C4-2B (cell line): ENCODE data around the gene RAP2B.

ENCODE experiments used
- ZFX ChIP-seq: fragments of 450-650 bp; IDR thresholded peaks from 2 replicates; pipeline ENCODE4 v1.6.1; 2017
- TF ChIP-seq, protein P1 (sequence below): fragments of 450-650 bp; conservative IDR thresholded peaks from 2 replicates; pipeline ENCODE4 v1.5.1; 2017; ENCODE audit warnings: mild to moderate bottlenecking

DNA sequence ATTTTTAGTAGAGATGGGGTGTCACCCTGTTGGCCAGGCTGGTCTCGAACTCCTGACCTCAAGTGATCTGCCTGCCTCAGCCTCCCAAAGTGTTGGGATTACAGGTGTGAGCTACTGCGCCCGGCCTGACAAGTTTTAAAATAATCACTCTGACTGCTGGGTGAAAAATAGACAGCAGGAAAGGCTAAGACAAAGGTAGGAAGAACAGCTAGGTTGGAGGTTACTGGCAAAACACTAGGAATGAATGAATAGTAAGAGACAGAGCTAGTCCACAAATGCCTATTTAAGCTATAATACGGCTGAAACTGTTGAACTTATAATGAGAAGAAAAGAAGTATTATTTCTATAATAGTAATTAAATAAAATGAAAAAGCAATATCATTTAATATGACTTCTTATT, 46.7 kb upstream of the RAP2B start:
- TF ChIP-seq, protein P1, sequence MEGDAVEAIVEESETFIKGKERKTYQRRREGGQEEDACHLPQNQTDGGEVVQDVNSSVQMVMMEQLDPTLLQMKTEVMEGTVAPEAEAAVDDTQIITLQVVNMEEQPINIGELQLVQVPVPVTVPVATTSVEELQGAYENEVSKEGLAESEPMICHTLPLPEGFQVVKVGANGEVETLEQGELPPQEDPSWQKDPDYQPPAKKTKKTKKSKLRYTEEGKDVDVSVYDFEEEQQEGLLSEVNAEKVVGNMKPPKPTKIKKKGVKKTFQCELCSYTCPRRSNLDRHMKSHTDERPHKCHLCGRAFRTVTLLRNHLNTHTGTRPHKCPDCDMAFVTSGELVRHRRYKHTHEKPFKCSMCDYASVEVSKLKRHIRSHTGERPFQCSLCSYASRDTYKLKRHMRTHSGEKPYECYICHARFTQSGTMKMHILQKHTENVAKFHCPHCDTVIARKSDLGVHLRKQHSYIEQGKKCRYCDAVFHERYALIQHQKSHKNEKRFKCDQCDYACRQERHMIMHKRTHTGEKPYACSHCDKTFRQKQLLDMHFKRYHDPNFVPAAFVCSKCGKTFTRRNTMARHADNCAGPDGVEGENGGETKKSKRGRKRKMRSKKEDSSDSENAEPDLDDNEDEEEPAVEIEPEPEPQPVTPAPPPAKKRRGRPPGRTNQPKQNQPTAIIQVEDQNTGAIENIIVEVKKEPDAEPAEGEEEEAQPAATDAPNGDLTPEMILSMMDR: no peak
- no peak for TF ChIP-seq ZFX
